HuH-7.5 (cell line): ENCODE results near the gene PGGHG.
"Not testable (repeated sequence)": the region's sequence is repeated elsewhere in the genome, so short reads cannot be mapped to it uniquely, and the experiment has no call there.

ENCODE experiments used
- DNase-seq: peaks from one replicate; pipeline ENCODE4 v3.0.0; 2011; ENCODE audit warnings: low spot score

The PGGHG gene

DNA sequence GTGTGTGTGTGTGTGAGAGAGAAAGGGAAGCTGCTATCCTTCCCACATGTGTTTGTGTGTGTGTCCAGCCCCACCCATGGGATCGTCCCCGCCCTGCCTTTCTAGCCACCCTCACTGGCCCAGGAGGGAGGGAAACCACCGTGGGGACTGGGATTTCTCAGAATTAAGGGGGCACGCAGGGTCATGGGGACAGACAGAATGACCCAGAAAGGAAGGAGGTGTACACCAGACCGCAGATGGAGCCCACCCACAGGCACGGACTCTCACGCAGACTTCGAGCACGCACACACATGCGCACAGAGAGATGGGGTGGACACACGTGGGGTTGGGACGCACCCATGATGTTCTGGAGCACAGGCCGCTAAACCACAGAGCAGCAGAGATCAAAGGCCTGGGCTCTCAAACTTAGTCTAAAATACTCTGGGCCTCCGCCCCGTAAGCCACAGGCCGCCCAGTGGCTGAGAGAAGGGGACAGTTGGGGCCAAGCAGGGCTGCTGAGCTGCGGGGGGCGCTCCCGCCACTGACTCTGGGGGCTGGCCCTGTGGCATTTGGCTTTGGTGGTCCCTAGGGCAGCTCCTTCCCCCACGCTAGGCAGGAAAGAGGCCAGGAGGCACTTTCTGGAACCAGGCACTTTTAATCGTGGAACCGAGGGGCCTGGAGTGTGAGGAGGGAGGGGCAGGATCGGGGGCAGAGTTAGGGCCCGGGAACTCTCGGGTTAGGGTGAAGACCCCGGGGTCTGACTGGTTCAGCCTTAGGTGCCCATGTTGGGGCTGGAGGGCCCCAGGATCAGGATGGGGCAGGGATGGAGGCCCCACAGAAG lies 8.9 kb downstream of the PGGHG start:
- no peak for DNase-seq

- no peak for DNase-seq
Observed at GRCh38 chr11:298406-299065, 9.6 kb downstream of the PGGHG start.

DNA sequence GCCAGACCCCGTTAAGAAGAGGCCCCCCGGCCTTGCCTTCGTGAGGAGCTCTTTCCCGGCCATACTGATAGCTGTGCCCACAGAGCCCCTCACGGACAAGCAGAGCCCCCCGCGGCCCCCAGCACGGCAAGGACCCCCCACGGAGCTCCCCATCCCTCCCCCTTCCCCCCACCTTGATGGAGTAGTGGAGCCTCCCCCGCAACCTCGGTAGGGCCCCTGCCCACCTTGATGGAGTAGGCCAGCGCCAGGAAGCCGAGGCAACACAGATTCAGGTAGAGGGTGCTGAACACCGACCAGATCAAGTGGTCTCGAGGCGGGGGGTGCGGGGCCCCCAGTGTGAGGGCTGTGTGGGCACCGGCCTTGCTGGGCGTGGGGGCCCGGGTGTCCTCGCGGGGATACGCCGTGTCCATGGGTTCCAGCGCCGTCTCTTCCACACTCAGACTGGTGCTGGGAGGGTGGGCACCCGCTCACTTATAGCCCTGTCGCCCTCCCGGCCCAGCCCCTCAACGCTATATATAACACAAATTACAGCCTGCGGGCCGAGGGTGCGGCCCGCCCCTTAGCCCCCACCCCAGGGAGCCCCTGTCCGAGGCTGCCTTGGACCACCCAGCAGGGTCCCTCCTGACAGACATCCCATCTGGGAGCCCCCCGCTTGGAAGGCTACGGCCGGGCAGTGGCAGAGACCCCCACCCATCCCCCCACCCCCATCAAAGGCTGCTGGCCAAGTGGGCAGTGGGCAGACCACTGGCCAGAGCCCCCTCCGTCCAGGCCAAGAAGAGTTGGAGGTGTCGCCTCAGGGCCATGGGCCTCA lies 10.4 kb downstream of the PGGHG start, which contains the start of gene IFITM5:
Gene IFITM5 (minus strand): TSS at position 446 of the 811 bp plus-strand sequence. CDS start 36 bp downstream, at position 410.
- DNase-seq, result no peak

- DNase-seq, result no peak
Observed at GRCh38 chr11:299951-300735, 11.2 kb downstream of the PGGHG start.

DNA sequence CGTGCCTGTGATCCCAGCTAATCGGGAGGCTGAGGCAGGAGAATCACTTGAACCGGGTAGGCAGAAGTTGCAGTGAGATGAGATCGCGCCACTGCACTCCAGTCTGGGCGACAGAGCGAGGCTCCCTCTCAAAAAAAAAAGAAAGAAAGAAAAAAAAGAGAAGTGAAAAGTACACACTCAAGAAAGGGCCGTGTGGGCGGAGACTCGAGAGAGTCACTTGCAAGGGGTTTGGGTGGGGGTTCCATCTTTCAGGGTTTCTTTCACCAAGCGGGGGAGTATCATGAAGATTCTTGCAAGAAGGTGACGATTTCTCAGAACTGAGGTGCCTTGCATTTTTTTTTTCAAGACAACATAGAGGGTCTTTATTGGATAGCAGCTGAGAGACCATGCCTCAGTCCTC lies 14.4 kb downstream of the PGGHG start:
- DNase-seq, result no peak

- no peak for DNase-seq
Observed at GRCh38 chr11:304061-304506, 15.2 kb downstream of the PGGHG start.

GRCh38 chr11:304915-305843 lies 16.3 kb downstream of the PGGHG start:
- peak; percentile 94 for DNase-seq

DNA sequence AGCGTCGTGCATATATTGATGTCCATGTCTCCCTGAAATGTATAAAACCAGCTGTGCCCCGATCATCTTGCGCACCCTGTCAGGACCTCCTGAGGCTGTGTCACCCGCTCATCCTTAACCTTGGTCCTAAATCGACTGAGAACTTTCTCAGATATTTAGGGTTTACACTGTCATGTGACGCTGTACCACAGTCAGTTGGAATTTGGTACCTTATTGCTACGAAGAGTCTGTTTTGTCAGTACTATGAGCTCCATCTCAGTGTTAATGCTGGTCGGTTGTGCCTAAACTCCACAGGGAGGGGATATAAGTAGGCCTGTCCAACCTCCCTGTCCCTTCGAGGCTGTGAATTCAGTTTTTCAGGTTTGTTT lies 16.9 kb downstream of the PGGHG start:
- no peak for DNase-seq

DNA sequence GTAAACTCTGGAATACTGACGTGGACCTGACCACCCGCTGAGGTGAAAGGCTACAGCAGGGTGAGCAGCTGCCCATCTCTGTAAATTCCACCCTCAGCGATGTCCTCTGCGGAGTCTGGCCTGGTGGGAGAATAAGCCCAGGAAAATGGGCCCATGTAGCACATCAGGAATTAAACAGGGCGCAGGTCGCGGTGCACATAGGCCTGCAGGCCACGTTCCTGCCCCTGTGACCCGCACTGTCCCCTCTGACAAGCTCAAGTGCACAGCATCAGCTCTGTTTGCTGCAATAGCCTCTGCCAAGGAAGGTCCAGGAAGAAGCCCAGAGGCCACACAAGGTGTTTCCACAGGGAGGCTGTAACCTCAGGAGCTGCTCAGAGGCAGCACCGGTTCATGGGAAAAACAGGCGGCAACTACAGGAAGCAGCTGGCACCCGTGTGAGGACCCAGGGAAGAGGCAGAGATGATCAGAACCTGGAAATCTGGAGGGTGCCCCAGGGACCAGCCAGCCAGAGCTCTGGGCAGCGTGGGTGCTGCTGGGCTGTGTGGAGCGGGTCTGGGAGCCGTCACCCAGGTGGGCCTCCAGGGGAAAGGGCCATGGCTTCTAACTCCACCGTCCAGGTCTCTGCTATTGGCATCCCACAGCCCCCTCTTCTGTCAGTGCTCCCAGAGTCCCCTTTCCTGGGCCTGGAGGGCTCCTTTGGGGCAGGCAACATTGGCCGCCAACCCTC lies 17.9 kb downstream of the PGGHG start:
- DNase-seq, result no peak

DNA sequence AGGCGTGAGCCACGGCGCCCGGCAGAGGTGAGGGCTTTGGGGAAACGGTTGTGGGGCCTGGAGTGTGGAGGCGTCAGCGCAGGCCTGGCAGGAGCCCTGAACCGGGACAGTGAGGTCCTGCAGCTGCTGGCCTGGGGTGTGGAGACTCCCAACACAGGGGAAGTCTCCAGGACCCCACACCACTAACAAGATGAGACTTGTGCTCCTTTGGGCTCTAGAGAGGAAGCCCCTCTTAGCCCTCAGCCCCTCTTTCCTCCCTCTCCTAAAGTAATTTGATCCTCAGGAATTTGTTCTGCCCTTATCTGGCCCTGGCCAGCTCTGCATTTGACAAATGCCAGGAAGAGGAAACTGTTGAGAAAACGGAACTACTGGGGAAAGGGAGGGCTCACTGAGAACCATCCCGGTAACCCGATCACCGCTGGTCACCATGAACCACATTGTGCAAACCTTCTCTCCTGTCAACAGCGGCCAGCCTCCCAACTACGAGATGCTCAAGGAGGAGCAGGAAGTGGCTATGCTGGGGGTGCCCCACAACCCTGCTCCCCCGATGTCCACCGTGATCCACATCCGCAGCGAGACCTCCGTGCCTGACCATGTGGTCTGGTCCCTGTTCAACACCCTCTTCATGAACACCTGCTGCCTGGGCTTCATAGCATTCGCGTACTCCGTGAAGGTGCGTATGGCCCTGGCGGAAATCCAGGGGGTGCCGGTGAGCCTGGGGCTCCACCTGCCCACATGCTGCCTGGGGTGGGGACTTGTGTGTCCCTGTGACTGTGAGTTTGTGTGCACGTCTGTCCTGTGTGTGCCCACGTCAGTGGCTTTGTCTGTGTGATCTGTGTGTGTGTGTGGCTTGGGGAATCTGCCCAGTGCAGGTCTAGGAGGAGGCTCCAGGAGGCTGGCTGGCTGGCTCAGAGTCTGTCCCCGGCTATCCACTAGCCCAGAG lies 19.1 kb downstream of the PGGHG start, which contains the start of gene IFITM2:
Gene IFITM2 (plus strand): TSS at position 51 of the 943 bp plus-strand sequence. CDS start 377 bp downstream, at position 428.
- DNase-seq, result not testable (repeated sequence)

GRCh38 chr11:308740-309665 lies 20.1 kb downstream of the PGGHG start:
- DNase-seq, result not testable (repeated sequence)

GRCh38 chr11:309979-310572 lies 21.1 kb downstream of the PGGHG start:
- not testable (repeated sequence) for DNase-seq

DNA sequence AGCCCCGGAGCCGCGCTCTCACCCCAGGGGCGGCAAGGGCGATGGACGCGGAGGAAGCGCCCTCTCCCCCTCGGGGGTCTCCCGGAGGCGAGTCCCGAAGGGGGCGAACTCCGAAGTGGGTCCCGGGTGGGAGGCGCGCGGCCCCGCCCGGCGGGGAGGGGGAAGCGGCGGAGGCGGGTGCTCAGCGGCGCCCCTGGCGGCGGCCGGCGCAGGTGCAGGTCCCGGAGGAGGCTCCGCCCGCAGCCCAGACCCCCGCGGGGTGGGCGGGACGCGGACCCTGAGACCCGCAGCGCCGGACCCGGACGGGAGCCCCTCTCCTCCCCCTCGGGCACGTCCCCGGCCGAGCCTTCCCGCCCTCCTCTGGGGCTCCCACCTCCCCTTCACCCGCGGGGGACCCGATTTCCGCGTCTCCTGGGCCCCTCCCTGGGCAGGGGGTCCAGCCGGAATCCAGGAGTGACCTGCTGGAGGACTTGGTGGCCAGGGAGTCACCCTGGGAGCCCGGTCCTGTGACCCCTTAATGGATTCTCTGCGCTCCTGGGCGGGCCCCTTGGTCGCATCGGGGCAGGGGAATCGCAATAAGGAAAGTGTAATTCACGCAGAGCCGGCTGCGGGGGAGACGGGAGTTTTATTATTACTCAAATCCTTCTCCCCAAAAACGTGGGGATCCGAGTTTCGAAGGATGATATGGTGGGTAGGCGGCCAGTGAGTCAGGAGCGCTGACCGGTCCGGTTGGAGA lies 22.3 kb downstream of the PGGHG start:
- not testable (repeated sequence) for DNase-seq

DNA sequence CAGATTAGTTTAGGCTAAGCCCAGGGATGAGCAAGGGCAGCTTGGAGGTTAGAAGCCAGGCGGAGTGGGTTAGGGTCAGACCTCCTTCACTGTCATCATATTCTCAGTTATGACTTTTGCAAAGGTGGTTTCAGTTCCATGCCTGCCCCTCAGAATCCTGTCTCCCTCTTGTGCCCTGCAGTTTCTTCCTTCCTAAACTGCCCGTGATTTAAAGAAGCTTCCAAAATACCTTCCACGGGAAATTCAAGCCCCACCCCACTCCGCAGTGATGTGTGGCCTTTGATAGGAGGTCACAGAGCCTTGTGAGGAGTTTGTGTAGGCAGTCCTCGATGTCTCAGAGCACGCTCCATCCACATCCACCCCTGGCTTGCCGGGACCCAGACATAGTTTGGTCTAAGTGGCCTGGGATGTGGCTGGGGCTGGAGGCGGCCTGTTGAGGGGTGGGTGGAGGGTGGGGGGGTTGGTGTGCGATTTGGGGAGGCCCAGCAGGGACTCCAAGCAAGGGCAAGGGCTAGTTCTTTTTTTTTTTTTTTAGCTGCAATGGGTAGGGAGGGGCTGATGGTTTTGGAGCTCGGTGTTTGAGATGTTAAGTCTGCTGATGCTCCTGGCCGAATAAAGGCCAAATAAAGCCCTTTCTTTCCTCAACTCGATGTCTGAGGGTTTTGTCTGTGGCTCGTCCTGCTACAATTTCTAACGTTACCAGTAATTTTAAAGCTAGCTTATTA lies 23.3 kb downstream of the PGGHG start:
- no peak for DNase-seq

DNA sequence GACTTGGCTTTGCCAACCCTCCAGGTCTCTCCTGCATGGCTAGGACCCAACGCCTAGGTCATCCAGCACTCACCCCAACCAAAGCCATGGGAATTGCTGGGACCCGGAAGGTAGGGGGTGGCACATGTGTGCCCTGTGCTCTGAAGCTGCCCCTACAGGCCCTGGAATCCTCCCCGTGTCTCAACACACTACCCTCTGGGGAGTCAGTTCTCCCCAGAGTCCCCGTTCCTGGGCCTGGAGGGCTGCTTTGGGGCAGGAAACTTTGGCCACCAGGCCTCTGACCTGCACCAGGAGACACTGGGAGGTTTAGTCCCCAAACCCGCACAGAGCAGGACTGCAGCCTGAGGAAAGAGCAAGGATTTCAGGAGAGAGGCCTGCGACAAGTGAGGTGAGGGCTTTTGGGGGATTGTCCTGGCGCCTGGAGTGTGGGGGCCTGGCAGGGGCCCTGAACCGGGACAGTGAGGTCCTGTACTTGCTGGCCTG lies 24.4 kb downstream of the PGGHG start:
- DNase-seq, result no peak
